Prostate gland (tissue), 2 donors: Measurements from ENCODE around the gene HUS1. TPM values are rescaled to one million over a fixed set of nuclear protein-coding genes. Genes with fewer than 3 reads are reported as not detected.

Experiments
- DNase-seq: peaks from one replicate; pipeline ENCODE4 v3.0.0-alpha.2; 2019; ENCODE audit warnings: low spot score
- H3K27ac ChIP-seq, 2 donors: fragments of 200-600 bp; sonication (generic); 2 replicates each; pipeline ENCODE4 v1.5.1; 2017 to 2019
- H3K27me3 ChIP-seq: fragments of 200-600 bp; sonication (generic); replicated peaks from 2 replicates; pipeline ENCODE4 v1.5.1; 2019; ENCODE audit not compliant: insufficient read depth
- H3K36me3 ChIP-seq, 2 donors: fragments of 200-600 bp; sonication (generic); 1 replicate in 1 of 2; 2 replicates in 1 of 2; pipeline versions ENCODE4 v1.5.1 to v1.8.1; 2017 to 2019
- H3K4me1 ChIP-seq: fragments of 200-600 bp; sonication (generic); replicated peaks from 2 replicates; pipeline ENCODE4 v1.5.1; 2019
- H3K4me3 ChIP-seq, 2 donors: fragments of 200-600 bp; sonication (generic); 2 replicates each; pipeline ENCODE4 v1.5.1; 2017 to 2019
- H3K9me3 ChIP-seq: fragments of 200-600 bp; sonication (generic); 2 replicates; pipeline ENCODE4 v1.5.1; 2017
- POLR2A ChIP-seq: fragments of 450-650 bp; IDR thresholded peaks from one replicate; pipeline ENCODE4 v1.6.1; 2016; ENCODE audit warnings: antibody characterized with exemption, mild to moderate bottlenecking
- POLR2AphosphoS5 ChIP-seq: sonication (generic); formaldehyde crosslinking; IDR thresholded peaks from one replicate; pipeline ENCODE4 v1.6.1; 2017; ENCODE audit warnings: antibody characterized with exemption
- WGBS: methylation state at CpG from one replicate; pipeline ENCODE4 v1.1.5; 2018; 5-methylcytosine and 5-hydroxymethylcytosine counted together
- intact Hi-C: fragments of 100-400 bp; cut with DNase I; formaldehyde crosslinking; loops from one replicate; pipeline ENCODE4 v1.14.2; 2022
- total RNA-seq, 2 donors: library from RNA; depleted of rRNA; stranded (reverse); fragments of >200 nt; gene quantifications; one replicate each; pipeline ENCODE4 v1.1.0, GENCODE V29; 2016
- TF ChIP-seq, protein P1 (sequence below), 4 experiments: fragments of 200-600 bp in 2 of 4; fragments of 450-650 bp in 2 of 4; sonication (generic) in 2 of 4; IDR thresholded peaks; 1 replicate in 3 of 4; 2 replicates in 1 of 4; pipeline ENCODE4 v1.5.1; 2016 to 2019; ENCODE audit warnings: antibody characterized with exemption in 4 of 4, mild to moderate bottlenecking in 2 of 4, moderate library complexity in 2 of 4

HUS1 gene
- total RNA-seq, 2 donors from 2014 or later: 26.1 to 43.1 TPM

DNA sequence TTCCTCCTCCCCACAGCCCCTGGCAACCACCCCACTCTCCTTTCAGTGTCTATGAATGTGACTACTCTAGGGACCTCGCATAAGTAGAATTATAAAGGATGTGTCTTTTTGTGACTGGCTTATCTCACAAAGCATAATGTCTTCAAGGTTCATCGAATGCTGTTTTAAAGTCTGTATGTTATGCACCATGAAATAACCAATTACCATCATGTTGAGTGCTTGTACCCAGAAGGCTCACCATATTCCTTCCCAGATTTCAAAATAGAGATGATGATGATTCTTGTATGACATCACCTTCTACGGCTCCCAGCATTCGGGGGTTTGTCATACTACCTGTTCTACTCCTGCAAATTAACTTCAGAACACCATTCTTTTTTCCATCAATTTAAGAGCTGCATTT lies 43.1 kb downstream of the HUS1 start:
- TF ChIP-seq POLR2A: no peak
- TF ChIP-seq, protein P1, sequence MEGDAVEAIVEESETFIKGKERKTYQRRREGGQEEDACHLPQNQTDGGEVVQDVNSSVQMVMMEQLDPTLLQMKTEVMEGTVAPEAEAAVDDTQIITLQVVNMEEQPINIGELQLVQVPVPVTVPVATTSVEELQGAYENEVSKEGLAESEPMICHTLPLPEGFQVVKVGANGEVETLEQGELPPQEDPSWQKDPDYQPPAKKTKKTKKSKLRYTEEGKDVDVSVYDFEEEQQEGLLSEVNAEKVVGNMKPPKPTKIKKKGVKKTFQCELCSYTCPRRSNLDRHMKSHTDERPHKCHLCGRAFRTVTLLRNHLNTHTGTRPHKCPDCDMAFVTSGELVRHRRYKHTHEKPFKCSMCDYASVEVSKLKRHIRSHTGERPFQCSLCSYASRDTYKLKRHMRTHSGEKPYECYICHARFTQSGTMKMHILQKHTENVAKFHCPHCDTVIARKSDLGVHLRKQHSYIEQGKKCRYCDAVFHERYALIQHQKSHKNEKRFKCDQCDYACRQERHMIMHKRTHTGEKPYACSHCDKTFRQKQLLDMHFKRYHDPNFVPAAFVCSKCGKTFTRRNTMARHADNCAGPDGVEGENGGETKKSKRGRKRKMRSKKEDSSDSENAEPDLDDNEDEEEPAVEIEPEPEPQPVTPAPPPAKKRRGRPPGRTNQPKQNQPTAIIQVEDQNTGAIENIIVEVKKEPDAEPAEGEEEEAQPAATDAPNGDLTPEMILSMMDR (IDR thresholded peaks at IDR 0.05): no peak
- TF ChIP-seq POLR2AphosphoS5: no peak
- DNase-seq: no peak
- Histone ChIP-seq H3K4me3 (no peak overlapping the region), H3K36me3 (no peaks in the 10 kb centered on the region), H3K27me3 (no peaks in the 10 kb centered on the region), H3K4me1 (no peaks in the 10 kb centered on the region), H3K9me3 (no peaks in the 10 kb centered on the region), H3K27ac (no peak overlapping the region)
- WGBS: 85% methylated on average over 4 of the region's 4 CpGs
- intact Hi-C loops: no loop called here

DNA sequence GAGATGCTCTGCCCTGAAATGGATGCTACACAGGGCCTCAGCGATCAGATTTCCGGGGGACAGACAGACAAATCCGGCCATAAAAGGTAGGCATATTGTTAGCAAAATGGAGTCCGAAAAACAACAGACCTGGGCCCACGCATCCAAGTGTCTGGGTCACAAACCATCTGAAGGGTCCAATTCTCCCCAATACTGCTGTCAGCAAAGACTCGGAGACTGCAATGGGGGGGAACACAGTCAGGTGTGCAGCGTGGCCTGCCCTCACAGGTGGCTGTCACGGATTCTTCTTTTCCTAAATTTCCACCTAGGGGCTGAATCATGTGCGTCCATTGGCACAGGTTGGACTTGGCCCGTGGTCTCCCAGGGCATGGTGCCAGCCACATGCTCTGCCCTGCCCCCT lies 44.1 kb downstream of the HUS1 start:
- intact Hi-C loops: no loop called here
- TF ChIP-seq POLR2AphosphoS5: no peak
- TF ChIP-seq, protein P1 (IDR thresholded peaks at IDR 0.05): no peak
- TF ChIP-seq POLR2A: no peak
- Histone ChIP-seq H3K4me1 (no peaks in the 10 kb centered on the region), H3K4me3 (no peak overlapping the region), H3K27ac (no peak overlapping the region), H3K9me3 (no peaks in the 10 kb centered on the region), H3K27me3 (no peaks in the 10 kb centered on the region), H3K36me3 (no peaks in the 10 kb centered on the region)
- DNase-seq: no peak
- 86% methylated on average over 10 of the region's 10 CpGs for WGBS

DNA sequence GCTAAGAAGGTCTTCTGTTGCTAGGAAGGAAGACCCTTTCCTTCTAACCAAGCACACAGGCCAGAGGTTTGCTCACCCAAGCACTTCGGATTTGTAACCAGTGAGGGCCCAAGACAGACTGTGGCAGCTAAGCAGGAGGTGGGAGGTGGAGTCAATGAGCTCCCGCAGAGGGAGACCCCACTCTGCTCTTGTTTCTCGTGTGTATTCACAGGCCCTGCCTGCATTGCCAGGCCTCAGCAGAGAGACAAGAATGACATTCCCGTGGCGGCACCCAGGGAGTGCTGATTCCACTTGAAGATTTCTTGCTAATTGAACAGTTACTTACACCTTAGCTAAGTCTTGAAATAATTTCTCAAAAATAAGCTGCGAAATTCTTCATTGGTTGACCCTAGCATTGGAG lies 44.6 kb downstream of the HUS1 start:
- 83% methylated on average over 6 of the region's 6 CpGs for WGBS
- intact Hi-C loops: no loop called here
- Histone ChIP-seq H3K27me3 (no peaks in the 10 kb centered on the region), H3K9me3 (no peaks in the 10 kb centered on the region), H3K27ac (no peak overlapping the region), H3K36me3 (no peaks in the 10 kb centered on the region), H3K4me1 (no peaks in the 10 kb centered on the region), H3K4me3 (no peak overlapping the region)
- TF ChIP-seq POLR2A (no peak), POLR2AphosphoS5 (no peak)
- TF ChIP-seq, protein P1 (IDR thresholded peaks at IDR 0.05): no peak
- DNase-seq: no peak

DNA sequence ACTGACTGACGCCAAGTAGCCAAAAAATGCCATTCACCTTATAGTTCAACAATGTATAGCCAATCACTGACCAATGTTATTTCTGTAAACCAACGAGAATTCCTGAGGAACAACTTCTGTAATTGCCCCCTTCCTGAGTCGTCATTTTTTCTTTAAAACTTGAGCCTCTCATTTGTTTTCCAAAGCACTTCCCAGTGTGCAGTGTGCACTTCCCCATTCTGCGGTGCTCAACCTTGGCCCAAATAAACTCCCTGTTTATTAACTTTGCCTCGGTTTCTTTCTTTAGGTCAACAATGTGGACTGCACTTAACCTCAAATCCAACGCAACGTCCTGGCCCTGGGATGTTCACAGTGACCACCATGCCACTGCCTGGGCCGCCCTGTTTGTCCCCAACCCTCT lies 46.2 kb downstream of the HUS1 start:
- TF ChIP-seq POLR2A (no peak), POLR2AphosphoS5 (no peak)
- TF ChIP-seq, protein P1 (IDR thresholded peaks at IDR 0.05): no peak
- Histone ChIP-seq H3K4me1 (no peaks in the 10 kb centered on the region), H3K36me3 (no peaks in the 10 kb centered on the region), H3K4me3 (no peak overlapping the region), H3K9me3 (no peaks in the 10 kb centered on the region), H3K27ac (no peak overlapping the region), H3K27me3 (no peaks in the 10 kb centered on the region)
- intact Hi-C loops: no loop called here
- 82% methylated on average over 8 of the region's 8 CpGs for WGBS
- DNase-seq: no peak

DNA sequence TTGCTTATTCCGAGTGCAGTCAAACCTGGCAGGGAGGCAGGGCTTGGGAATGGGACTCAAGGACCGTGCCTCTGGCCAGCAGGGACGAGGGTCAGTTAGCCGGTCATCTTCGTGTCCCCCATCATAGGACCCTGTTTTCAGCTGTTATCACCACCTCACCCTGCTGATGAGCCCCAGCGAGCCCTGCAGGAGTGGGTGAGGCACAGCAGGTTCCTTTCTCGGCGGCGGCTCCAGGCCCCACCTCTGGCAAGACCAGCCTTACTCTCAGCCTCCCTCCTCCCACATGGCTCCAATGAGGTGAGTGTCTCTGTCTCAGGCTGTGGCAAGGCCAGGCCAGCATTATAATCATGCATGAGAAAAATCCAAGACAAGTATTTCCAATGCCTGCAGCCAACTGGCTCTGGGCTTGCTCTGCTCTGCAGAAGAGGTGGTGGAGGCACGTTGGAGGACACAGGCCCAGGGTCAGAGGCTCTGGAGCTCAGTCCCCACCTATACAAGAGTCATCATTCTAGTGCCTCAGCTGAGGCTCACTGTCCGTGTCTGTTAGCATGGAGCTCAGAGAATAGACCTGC lies 46.9 kb downstream of the HUS1 start:
- no peaks in the 10 kb centered on the region for H3K27me3 ChIP-seq
- intact Hi-C loops: no loop called here
- no peaks in the 10 kb centered on the region for H3K9me3 ChIP-seq
- no peak overlapping the region for H3K27ac ChIP-seq
- H3K4me3 ChIP-seq: no peak overlapping the region
- no peaks in the 10 kb centered on the region for H3K4me1 ChIP-seq
- TF ChIP-seq POLR2A (no peak), POLR2AphosphoS5 (no peak)
- TF ChIP-seq, protein P1 (IDR thresholded peaks at IDR 0.05): no peak
- DNase-seq: no peak
- WGBS: 90% methylated on average over 11 of the region's 11 CpGs
- H3K36me3 ChIP-seq: no peaks in the 10 kb centered on the region
